Esophagus muscularis mucosa (tissue), 4 donors: ENCODE data around the gene TRAPPC4. TPM values are rescaled to one million over a fixed set of nuclear protein-coding genes. Genes with fewer than 3 reads are reported as not detected.
A peak's percentile ranks its signal among the peaks of the same experiment; 100 is the strongest.

Source experiments
- DNase-seq: peaks from one replicate; pipeline ENCODE4 v3.0.0-alpha.2; 2017; ENCODE audit errors: extremely low spot score
- H3K27ac ChIP-seq, 4 donors: fragments of 200-600 bp; sonication (generic); replicated peaks in 1 of 4; 1 replicate in 3 of 4; 2 replicates in 1 of 4; pipeline ENCODE4 v1.5.1; 2016 to 2019; ENCODE audit warnings: mild to moderate bottlenecking in 1 of 4
- H3K27me3 ChIP-seq, 4 donors: fragments of 200-600 bp; sonication (generic); one replicate each; pipeline versions ENCODE4 v1.5.1 to v1.6.0; 2016 to 2019
- H3K36me3 ChIP-seq, 4 donors: fragments of 200-600 bp; sonication (generic); one replicate each; pipeline ENCODE4 v1.5.1; 2016 to 2019
- H3K4me1 ChIP-seq, 4 donors: fragments of 200-600 bp; sonication (generic); one replicate each; pipeline ENCODE4 v1.5.1; 2016 to 2019
- H3K4me3 ChIP-seq, 4 donors: fragments of 200-600 bp; sonication (generic); 1 replicate in 2 of 4; 2 replicates in 2 of 4; pipeline ENCODE4 v1.5.1; 2016 to 2019; ENCODE audit warnings: mild to moderate bottlenecking in 4 of 4, moderate library complexity in 1 of 4
- H3K9me3 ChIP-seq, 4 donors: fragments of 200-600 bp; sonication (generic); 1 replicate in 3 of 4; 2 replicates in 1 of 4; pipeline ENCODE4 v1.5.1; 2016 to 2019
- CTCF ChIP-seq, 3 experiments: fragments of 200-600 bp in 2 of 3; fragments of 450-650 bp in 1 of 3; sonication (generic) in 2 of 3; IDR thresholded peaks; one replicate each; pipeline ENCODE4 v1.5.1; 2017 to 2019; ENCODE audit warnings: antibody characterized with exemption in 3 of 3, mild to moderate bottlenecking in 2 of 3, moderate library complexity in 1 of 3
- EP300 ChIP-seq: sonication (generic); formaldehyde crosslinking; IDR thresholded peaks from one replicate; pipeline ENCODE4 v1.6.1; 2017; ENCODE audit warnings: antibody characterized with exemption
- POLR2A ChIP-seq: fragments of 450-650 bp; IDR thresholded peaks from one replicate; pipeline ENCODE4 v1.6.1; 2017; ENCODE audit warnings: antibody characterized with exemption, moderate library complexity, mild to moderate bottlenecking, low read depth
- POLR2AphosphoS5 ChIP-seq, 2 donors: sonication (generic); formaldehyde crosslinking; IDR thresholded peaks; one replicate each; pipeline ENCODE4 v1.6.1; 2017; ENCODE audit warnings: antibody characterized with exemption in 2 of 2
- WGBS: methylation state at CpG from one replicate; pipeline ENCODE4 v1.1.5; 2018; 5-methylcytosine and 5-hydroxymethylcytosine counted together
- intact Hi-C: fragments of 100-400 bp; cut with DNase I; formaldehyde crosslinking; loops from one replicate; pipeline ENCODE4 v1.15.1; 2023
- total RNA-seq, 4 donors: library from RNA; depleted of rRNA; stranded (reverse); fragments of >200 nt; gene quantifications; one replicate each; pipeline versions ENCODE4 v1.1.0 to v1.2.1, GENCODE V29; 2016

The TRAPPC4 gene
- total RNA-seq, 4 donors from 2014 or later: 38.2 to 47.2 (median 42.4) TPM

DNA sequence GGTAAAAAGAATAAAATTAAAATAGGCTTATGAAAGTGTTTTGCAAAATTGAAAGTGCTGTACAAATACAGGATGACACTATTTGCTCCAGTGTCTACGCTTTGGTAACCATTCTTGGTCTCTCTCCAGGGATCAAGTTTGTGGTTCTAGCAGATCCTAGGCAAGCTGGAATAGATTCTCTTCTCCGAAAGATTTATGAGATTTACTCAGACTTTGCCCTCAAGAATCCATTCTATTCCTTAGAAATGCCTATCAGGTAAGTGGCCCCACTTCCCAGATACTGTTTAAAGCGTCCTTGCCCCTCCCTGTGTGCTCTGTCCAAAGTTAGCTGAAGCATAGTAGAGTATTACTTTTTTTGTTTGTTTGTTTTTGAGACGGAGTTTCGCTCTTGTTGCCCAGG lies 3.1 kb downstream of the TRAPPC4 start:
- TF ChIP-seq POLR2A (no peak), CTCF (IDR thresholded peaks at IDR 0.05) (no peak), EP300 (no peak), POLR2AphosphoS5 (IDR thresholded peaks at IDR 0.05) (no peak)
- no peak overlapping the region for H3K4me3 ChIP-seq
- intact Hi-C loops: no loop called here
- H3K27me3 ChIP-seq: no peaks in the 10 kb centered on the region
- H3K9me3 ChIP-seq: no peaks in the 10 kb centered on the region
- H3K27ac ChIP-seq: no peak overlapping the region
- 88% methylated on average over 5 of the region's 5 CpGs for WGBS
- DNase-seq: no peak
- peaks cover 20 to 68% (median 56%) of the 10 kb centered on the region in 4 donors for H3K36me3 ChIP-seq
- H3K4me1 ChIP-seq: peaks cover 30 to 51% (median 48%) of the 10 kb centered on the region in 4 donors

DNA sequence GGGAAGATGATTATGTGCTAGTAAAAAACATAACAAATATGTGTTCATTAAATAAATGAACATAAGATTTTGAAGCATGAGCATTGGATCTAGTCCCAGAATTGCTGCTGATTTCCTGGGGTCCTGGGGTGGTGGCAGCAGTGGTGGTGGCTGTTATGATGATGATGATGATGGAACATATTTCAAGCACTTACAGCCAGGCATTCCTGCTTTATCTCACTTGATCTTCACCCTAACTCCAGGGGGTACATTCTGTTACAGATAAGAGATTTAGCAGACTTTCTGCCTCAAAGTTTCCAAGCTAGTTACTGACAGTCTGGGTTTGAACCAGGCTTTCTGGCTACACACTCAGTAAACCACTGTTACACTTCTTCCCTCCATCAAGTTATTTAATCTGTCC lies 5.2 kb downstream of the TRAPPC4 start:
- Histone ChIP-seq H3K36me3 (peaks cover 20 to 83% (median 68%) of the 10 kb centered on the region in 4 donors), H3K4me3 (no peak overlapping the region), H3K9me3 (no peaks in the 10 kb centered on the region), H3K27ac (no peak overlapping the region), H3K4me1 (peaks cover 22 to 49% (median 39%) of the 10 kb centered on the region in 4 donors), H3K27me3 (no peaks in the 10 kb centered on the region)
- intact Hi-C loops: no loop called here
- TF ChIP-seq EP300 (no peak), POLR2AphosphoS5 (IDR thresholded peaks at IDR 0.05) (no peak), CTCF (IDR thresholded peaks at IDR 0.05) (no peak), POLR2A (no peak)
- no peak for DNase-seq

DNA sequence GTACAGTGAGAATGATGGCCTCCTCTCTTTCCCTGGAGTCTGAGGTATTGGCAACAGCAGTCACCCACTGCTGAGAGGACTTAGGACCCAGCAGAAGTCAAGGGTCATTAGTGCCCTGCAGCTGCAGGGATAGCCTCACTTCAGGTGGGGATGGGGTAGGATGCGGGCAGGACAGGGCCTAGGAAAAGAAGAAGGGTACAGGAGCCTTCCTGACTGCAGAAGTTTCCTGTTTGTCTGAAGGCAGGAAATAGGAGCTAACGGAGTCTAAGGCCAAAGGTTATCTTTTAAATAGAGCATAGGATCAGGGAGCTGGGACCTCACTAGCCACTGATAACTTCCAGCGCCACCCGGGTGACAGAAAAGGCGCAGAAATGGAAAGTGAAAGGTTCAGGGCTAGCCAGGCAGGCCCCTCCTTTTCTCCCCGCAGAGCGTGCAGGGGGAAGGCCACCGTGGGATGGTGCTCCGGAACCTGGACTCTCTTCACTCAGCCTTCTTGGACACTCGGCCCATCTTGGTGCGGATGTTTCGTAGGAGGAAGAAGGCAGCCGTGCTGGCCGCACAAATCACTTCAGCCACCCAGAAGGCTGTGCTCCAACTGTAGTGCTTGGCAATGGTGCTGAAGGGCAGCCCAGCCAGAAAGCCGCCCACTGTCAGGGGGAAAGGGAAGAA lies 6.0 kb downstream of the TRAPPC4 start:
- H3K4me3 ChIP-seq: no peak overlapping the region
- WGBS: 66% methylated on average over 14 of the region's 15 CpGs
- no peak for DNase-seq
- TF ChIP-seq EP300 (no peak), POLR2AphosphoS5 (IDR thresholded peaks at IDR 0.05) (no peak), CTCF (IDR thresholded peaks at IDR 0.05) (no peak), POLR2A (no peak)
- peaks cover 20 to 83% (median 68%) of the 10 kb centered on the region in 4 donors for H3K36me3 ChIP-seq
- H3K4me1 ChIP-seq: peaks cover 19 to 53% (median 40%) of the 10 kb centered on the region in 4 donors
- peak overlapping the region; percentile 18 to 54 (median 38) for H3K27ac ChIP-seq
- H3K27me3 ChIP-seq: no peaks in the 10 kb centered on the region
- no peaks in the 10 kb centered on the region for H3K9me3 ChIP-seq
- intact Hi-C loops: no loop called here

DNA sequence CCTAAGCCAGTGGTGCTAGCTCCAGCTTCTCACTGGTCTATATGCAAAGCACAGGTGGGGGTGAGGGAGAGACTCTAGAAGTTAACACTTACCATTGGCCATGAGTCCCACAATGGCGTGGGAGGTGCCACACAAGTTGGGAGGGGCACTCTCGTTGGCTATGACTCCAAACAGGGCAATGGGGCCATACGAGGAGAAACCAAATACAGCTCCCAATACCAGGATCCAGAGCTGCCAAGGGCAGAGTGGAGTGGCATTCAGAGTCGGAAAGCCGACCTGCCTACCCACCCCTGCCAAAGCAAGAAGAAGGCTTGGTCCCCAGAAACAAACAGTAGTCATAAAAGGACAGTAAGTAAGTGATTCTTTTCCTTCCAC lies 6.5 kb downstream of the TRAPPC4 start:
- DNase-seq: no peak
- peaks cover 20 to 83% (median 68%) of the 10 kb centered on the region in 4 donors for H3K36me3 ChIP-seq
- no peak for TF ChIP-seq POLR2A
- no peak for TF ChIP-seq POLR2AphosphoS5 (IDR thresholded peaks at IDR 0.05)
- no peak for TF ChIP-seq EP300
- no peak for TF ChIP-seq CTCF (IDR thresholded peaks at IDR 0.05)

GRCh38 chr11:119025541-119025940 lies 7.0 kb downstream of the TRAPPC4 start:
- H3K27ac ChIP-seq: peak overlapping the region in 2 of 4 donors; percentile 34 to 42
- WGBS: 90% methylated on average over 5 of the region's 5 CpGs
- H3K4me1 ChIP-seq: peaks cover 15 to 52% (median 38%) of the 10 kb centered on the region in 4 donors
- no peaks in the 10 kb centered on the region for H3K9me3 ChIP-seq
- DNase-seq: no peak
- H3K4me3 ChIP-seq: no peak overlapping the region
- H3K36me3 ChIP-seq: peaks cover 17 to 80% (median 68%) of the 10 kb centered on the region in 4 donors
- TF ChIP-seq POLR2AphosphoS5 (IDR thresholded peaks at IDR 0.05) (no peak), EP300 (no peak), POLR2A (no peak), CTCF (IDR thresholded peaks at IDR 0.05) (no peak)
- intact Hi-C loops: no loop called here
- H3K27me3 ChIP-seq: no peaks in the 10 kb centered on the region

More for the DNA sequence above, 6.5 kb downstream of the TRAPPC4 start:
- no peaks in the 10 kb centered on the region for H3K27me3 ChIP-seq
- 58% methylated on average over 5 of the region's 5 CpGs for WGBS
- H3K4me1 ChIP-seq: peaks cover 18 to 53% (median 40%) of the 10 kb centered on the region in 4 donors
- H3K9me3 ChIP-seq: no peaks in the 10 kb centered on the region
- H3K27ac ChIP-seq: peak overlapping the region; percentile 18 to 54 (median 38)
- intact Hi-C loops: no loop called here
- no peak overlapping the region for H3K4me3 ChIP-seq
